ENCODE data around the gene ZNF835.

- TF ChIP-seq CTCF (IDR thresholded peaks at IDR 0.05 in 8 of 11, conservative IDR thresholded peaks at IDR 0.05 in 3 of 11) (no peak), POLR2AphosphoS5 (IDR thresholded peaks at IDR 0.05) (no peak), POLR2A (IDR thresholded peaks at IDR 0.05) (no peak)
Observed at GRCh38 chr19:56642711-56643459, 28.7 kb downstream of the ZNF835 start, which contains the start of gene SMIM17.
